ENCODE data around the gene TMEM208.
A peak's percentile ranks its signal among the peaks of the same experiment; 100 is the strongest.

DNA sequence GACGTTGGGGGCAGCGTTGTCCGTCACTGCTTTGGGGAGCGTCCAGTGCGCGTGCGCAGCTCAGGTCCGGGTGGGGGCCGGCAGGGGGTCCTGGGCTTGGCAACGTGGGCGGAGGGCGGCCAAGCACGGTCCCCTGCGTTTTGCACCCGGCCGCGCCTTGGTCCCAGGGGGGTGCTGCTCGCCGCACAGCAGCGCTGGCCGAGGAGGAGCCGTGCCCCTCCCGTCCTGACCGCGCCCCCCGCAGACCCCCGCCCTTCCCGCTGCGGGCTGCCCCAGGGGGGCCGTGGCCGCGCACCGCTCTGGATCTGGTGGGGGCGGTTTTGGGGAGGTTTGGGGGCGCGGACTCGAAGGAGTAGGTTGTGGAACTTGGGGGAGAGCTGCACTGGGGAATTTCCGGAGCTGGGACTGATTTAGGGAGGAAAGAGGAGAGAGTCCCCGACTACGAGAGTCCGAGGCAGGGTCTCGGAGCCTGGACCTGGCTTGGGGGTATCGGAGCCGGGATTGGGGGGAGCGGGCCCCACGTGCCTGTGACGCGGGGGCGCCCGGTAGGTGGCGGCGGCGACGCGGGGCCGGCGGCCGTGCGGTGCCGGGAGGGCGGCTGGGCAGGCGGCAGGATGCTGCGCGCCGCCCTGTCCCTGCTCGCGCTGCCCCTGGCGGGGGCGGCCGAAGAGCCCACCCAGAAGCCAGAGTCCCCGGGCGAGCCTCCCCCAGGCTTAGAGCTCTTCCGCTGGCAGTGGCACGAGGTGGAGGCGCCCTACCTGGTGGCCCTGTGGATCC, 21.7 kb downstream of the TMEM208 start, which contains the start of gene SLC9A5:
- TF ChIP-seq ZNF260 (CRISPR knock-in tag; IDR thresholded peaks at IDR 0.05; ENCODE audit: borderline replicate concordance, low read depth) (no peak), ERF (CRISPR knock-in tag; IDR thresholded peaks at IDR 0.05) (no peak), ZNF138 (CRISPR knock-in tag; IDR thresholded peaks at IDR 0.05; ENCODE audit: low read depth) (no peak), POLR2AphosphoS2 (IDR thresholded peaks at IDR 0.05; ENCODE audit: low read depth, low read length) (no peak), KLF9 (CRISPR knock-in tag; IDR thresholded peaks at IDR 0.05; ENCODE audit: low read depth) (no peak), SUZ12 (IDR thresholded peaks at IDR 0.05; ENCODE audit: low read depth, low read length) (no peak), JUNB (CRISPR knock-in tag; IDR thresholded peaks at IDR 0.05; ENCODE audit: borderline replicate concordance) (no peak), TFDP1 (CRISPR knock-in tag; IDR thresholded peaks at IDR 0.05; ENCODE audit: borderline replicate concordance) (peak; percentile 73; the same call in 1 of the 2 replicates), CC2D1A (CRISPR knock-in tag; IDR thresholded peaks at IDR 0.05) (no peak), SRSF1 (optimal IDR thresholded peaks at IDR 0.05; ENCODE audit: low read depth, low read length) (no peak), RFX5 (IDR thresholded peaks at IDR 0.05; ENCODE audit: low read depth, low read length) (no peak), SMC3 (IDR thresholded peaks at IDR 0.05; ENCODE audit: low read length) (no peak), CEBPG (CRISPR knock-in tag; IDR thresholded peaks at IDR 0.05) (no peak)

Data from HepG2 (cell line).